Activated naive CD4-positive, alpha-beta T cell treated with anti-CD3 and anti-CD28 coated beads, Interleukin-2, amount 50 U/mL, for 72 hours (primary cell): Measurements from ENCODE around the gene GPR83. TPM values are rescaled to one million over a fixed set of nuclear protein-coding genes. Genes with fewer than 3 reads are reported as not detected.

Experiments used
- total RNA-seq, 2 donors: library from RNA; stranded (reverse); gene quantifications; one replicate each; pipeline ENCODE4 v1.2.3, GENCODE V29; 2022

GPR83 gene
- total RNA-seq, 2 donors from 2014 or later: 0.11 TPM; not detected in 1

Other genes starting within 250 kb of the GPR83 start
- gene IZUMO1R, start 96.8 kb downstream of the GPR83 start, total RNA-seq: not detected
- gene MRE11, start 92.4 kb upstream of the GPR83 start, total RNA-seq: 10 to 100 TPM; 50.7 to 53.1 TPM
- gene ANKRD49, start 92.6 kb upstream of the GPR83 start, total RNA-seq: 10 to 100 TPM; 18.1 to 22.8 TPM
- not detected for gene C11orf97, start 111.0 kb upstream of the GPR83 start, total RNA-seq
- 1 to 10 TPM; 2.7 to 5.4 TPM for gene FUT4, start 142.5 kb upstream of the GPR83 start, total RNA-seq
- gene PIWIL4, start 165.9 kb upstream of the GPR83 start, total RNA-seq: under 1 TPM; 0.16 to 0.35 TPM